GM18519 (cell line): ENCODE measurements around the gene GLE1.
"Not testable (repeated sequence)": the region's sequence is repeated elsewhere in the genome, so short reads cannot be mapped to it uniquely, and the experiment has no call there.

Experiments used
- ATAC-seq: cut with Tn5 transposase; IDR thresholded peaks from one replicate; pipeline ENCODE4 v1.9.1; 2021; ENCODE audit warnings: mild to moderate bottlenecking, moderate library complexity; ENCODE audit not compliant: unreplicated experiment, low FRiP score

Gene GLE1

GRCh38 chr9:128586934-128587333 lies 82.4 kb downstream of the GLE1 start:
- ATAC-seq, result not testable (repeated sequence)

DNA sequence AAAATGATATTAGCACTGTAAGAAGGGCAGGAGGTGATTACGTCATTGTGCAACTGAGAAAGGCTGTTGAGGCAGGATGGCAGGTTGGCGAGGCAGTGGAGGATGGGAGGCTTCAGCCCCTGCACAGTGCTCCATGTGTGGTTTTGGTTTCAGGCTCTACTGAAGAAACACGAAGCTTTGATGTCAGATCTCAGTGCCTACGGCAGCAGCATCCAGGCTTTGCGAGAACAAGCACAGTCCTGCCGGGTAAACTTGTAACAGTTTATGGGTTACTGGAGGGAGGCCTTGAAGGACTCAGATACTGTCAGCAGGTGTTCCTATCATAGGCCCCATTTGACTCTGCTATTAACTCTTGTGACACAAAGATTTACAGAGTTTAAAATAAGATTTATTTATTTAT lies 82.9 kb downstream of the GLE1 start:
- ATAC-seq, result no peak

DNA sequence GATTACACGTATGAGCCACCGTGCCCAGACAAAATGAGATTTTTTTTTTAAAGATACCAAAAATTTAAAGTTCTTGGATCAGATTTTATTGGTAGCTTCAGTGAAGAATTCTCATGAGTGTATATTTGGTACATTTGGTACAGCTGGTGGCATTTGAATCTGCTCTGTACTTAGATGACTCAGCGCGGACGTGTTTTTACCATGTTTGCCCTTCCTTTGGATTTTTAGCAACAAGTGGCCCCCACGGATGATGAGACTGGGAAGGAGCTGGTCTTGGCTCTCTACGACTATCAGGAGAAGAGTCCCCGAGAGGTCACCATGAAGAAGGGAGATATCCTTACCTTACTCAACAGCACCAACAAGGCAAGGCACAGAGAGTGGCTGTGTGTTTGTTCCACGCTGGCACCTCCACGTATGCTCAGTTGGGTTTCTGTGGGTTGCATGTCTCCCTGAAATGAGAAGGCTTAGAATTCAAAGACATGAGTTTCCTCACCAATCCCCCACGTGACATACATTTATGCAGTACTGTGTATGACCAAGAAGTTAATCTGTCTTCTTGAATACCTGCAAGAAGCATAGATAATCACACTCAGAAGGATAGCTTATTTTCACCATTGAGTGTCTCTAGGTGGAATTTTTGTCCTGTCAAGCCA lies 84.2 kb downstream of the GLE1 start:
- ATAC-seq, result no peak
